ENCODE results near the gene ZNF70.

DNA sequence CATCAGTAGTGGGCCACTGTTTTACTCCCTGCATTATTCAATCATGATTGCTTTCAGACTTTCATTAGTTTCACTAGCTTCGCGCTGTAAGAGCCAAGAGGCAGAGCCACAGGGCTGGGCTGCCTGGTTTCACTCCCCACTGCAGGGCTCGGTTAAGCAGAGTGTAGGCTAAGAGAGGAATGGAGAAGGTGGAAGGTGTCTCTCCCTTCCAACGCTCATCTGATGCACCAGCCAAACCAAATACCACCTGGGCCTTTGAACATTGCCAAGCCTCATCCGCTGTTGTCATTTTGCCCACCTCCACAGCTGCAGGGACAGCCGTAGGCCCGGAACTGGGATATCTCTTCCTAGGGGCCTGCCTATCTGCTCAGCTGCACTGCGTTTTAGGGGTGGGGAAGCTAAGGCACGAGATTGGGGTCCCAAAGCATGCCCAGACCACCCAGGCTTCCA, 35.4 kb upstream of the ZNF70 start:
- TF ChIP-seq, protein P1, sequence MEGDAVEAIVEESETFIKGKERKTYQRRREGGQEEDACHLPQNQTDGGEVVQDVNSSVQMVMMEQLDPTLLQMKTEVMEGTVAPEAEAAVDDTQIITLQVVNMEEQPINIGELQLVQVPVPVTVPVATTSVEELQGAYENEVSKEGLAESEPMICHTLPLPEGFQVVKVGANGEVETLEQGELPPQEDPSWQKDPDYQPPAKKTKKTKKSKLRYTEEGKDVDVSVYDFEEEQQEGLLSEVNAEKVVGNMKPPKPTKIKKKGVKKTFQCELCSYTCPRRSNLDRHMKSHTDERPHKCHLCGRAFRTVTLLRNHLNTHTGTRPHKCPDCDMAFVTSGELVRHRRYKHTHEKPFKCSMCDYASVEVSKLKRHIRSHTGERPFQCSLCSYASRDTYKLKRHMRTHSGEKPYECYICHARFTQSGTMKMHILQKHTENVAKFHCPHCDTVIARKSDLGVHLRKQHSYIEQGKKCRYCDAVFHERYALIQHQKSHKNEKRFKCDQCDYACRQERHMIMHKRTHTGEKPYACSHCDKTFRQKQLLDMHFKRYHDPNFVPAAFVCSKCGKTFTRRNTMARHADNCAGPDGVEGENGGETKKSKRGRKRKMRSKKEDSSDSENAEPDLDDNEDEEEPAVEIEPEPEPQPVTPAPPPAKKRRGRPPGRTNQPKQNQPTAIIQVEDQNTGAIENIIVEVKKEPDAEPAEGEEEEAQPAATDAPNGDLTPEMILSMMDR (IDR thresholded peaks at IDR 0.05), result peak in 1 of 4 experiments; percentile 17
- no peak for TF ChIP-seq POLR2A (IDR thresholded peaks at IDR 0.05)

Data from gastroesophageal sphincter (tissue), 3 donors.